Measurements from ENCODE around the gene CHDH. TPM values are rescaled to one million over a fixed set of nuclear protein-coding genes. Genes with fewer than 3 reads are reported as not detected.

CHDH gene
- total and polyA plus RNA-seq, 4 donors: 0.56 to 3.7 (median 0.86) TPM

DNA sequence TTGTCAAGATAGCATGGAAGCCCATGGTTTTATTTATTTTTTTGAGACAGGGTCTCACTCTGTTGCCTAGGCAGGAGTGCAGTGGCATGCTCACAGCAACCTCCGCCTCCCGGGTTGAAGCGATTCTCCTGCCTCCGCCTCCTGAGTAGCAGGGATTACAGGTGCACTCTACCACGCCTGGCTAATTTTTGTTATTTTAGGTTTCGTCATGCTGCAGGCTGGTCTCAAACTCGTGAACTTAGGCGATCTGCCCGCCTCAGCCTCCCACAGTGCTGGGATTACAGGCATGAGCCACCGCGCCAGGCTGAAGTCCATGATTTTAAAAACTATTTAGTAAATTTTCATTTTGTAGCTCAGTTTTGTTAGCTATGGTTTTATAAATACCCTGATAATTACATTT is 38.4 kb upstream of the CHDH start:
- 93 to 95% methylated on average over 11 of the region's 11 CpGs for WGBS, 2 donors
- no peaks in the 10 kb centered on the region for H3K27me3 ChIP-seq (ENCODE audit: control insufficient read depth in 1 of 2, insufficient read depth in 2 of 2, low read length in 1 of 2)
- no peak for ATAC-seq (ENCODE audit: low FRiP score)
- intact Hi-C loops (cut with DNase I): loop anchor here in 1 of 2 donors (10.0 kb wide), 1 partner anchor 540 kb away; the partner anchor contains the start of gene DCP1A
- no peak overlapping the region for H3K4me3 ChIP-seq (ENCODE audit: low read length in 2 of 2)
- H3K27ac ChIP-seq (ENCODE audit: low read depth in 1 of 2, low read length in 2 of 2): no peak overlapping the region
- H3K9me3 ChIP-seq (ENCODE audit: control insufficient read depth, low read length): no peaks in the 10 kb centered on the region
- DNase-seq: no peak
- H3K36me3 ChIP-seq (ENCODE audit: control insufficient read depth in 1 of 2, insufficient read depth in 2 of 2, low read length in 1 of 2): no peaks in the 10 kb centered on the region
- no peaks in the 10 kb centered on the region for H3K4me1 ChIP-seq (ENCODE audit: control insufficient read depth in 1 of 2, insufficient read depth in 2 of 2, low read length in 2 of 2)

DNA sequence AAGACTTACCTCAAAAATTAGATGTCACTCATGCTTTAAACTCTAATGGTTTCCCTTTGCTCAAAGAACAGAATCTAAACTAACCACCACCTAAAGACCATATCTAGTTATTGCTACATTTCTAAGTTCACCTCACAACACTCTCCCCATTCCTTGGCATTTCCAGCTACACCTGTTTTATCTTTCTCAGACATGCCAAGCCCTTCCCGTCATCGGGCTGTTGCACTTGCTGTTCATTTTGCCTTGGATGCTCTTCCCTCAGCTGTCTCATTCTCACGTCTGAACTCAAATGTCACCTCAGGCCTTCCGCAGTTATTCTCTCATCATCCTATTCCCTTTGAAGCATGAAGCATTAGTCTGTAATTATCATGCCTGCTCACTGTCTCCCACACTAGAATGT is 36.8 kb upstream of the CHDH start:
- intact Hi-C loops (cut with DNase I): loop anchor here in 1 of 2 donors (10.0 kb wide), 1 partner anchor 538 kb away; the partner anchor contains the start of gene DCP1A
- H3K9me3 ChIP-seq (ENCODE audit: control insufficient read depth, low read length): no peaks in the 10 kb centered on the region
- no peaks in the 10 kb centered on the region for H3K4me1 ChIP-seq (ENCODE audit: control insufficient read depth in 1 of 2, insufficient read depth in 2 of 2, low read length in 2 of 2)
- no peaks in the 10 kb centered on the region for H3K36me3 ChIP-seq (ENCODE audit: control insufficient read depth in 1 of 2, insufficient read depth in 2 of 2, low read length in 1 of 2)
- H3K27ac ChIP-seq (ENCODE audit: low read depth in 1 of 2, low read length in 2 of 2): no peak overlapping the region
- no peak for DNase-seq
- no peak overlapping the region for H3K4me3 ChIP-seq (ENCODE audit: low read length in 2 of 2)
- WGBS, 2 donors: 85 to 87% methylated on average over 4 of the region's 4 CpGs
- no peak for ATAC-seq (ENCODE audit: low FRiP score)
- H3K27me3 ChIP-seq (ENCODE audit: control insufficient read depth in 1 of 2, insufficient read depth in 2 of 2, low read length in 1 of 2): no peaks in the 10 kb centered on the region

DNA sequence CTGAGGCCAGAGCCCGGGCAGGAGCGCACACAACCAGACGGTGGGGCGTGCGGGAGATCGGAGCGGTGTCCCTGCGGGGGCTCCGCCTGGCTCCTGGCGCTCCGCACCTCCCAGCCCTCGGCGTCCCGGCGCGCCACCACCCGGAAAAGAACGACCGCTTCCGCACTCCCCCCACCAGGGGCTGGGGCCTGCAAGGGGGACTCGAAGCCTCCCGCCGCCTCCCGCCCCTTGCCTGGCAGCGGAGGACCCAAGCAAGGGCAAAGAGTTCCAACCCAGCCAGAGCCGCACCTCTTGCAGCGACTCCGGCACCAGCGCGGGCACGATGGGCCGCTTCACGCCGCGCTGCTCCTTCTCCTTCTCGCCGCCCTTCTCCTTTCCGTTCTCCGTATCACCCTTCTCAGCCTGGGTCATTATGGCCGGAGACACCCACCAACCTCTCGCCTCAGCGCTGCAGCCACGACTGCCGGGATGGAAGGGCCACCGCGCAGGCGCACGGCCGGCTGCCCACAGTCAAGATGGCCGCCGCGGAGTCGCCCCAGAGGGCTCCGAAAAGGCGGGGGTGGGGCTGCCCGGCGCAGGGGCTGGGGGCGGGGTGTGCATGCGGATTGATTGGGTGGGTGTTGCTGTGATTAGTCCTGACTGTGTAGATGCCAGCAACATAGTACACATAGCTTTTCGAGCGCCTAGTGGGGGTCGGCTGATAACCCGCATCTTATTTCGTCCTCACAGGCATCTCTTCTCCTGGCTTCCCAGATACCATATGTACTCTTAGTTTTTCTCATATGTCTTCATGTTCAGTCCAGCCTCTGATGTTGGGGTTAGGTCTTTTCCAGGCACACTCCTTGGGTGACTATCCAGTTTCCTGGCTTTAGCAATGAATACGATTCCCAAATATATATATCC is 35.7 kb upstream of the CHDH start, which contains the start of gene ACTR8:
TSS of gene ACTR8 (minus strand) at position 462 of the 903 bp plus-strand sequence. CDS start at position 411, 51 bp downstream.
- Histone ChIP-seq H3K27me3 (ENCODE audit: control insufficient read depth in 1 of 2, insufficient read depth in 2 of 2, low read length in 1 of 2) (no peaks in the 10 kb centered on the region), H3K36me3 (ENCODE audit: control insufficient read depth in 1 of 2, insufficient read depth in 2 of 2, low read length in 1 of 2) (peaks cover 0 to 2% of the 10 kb centered on the region in 2 donors), H3K4me1 (ENCODE audit: control insufficient read depth in 1 of 2, insufficient read depth in 2 of 2, low read length in 2 of 2) (no peaks in the 10 kb centered on the region), H3K4me3 (ENCODE audit: low read length in 2 of 2) (peak within 1 kb of the TSS; percentile 67 to 95), H3K27ac (ENCODE audit: low read depth in 1 of 2, low read length in 2 of 2) (peak within 1 kb of the TSS in 1 of 2 donors; percentile 77), H3K9me3 (ENCODE audit: control insufficient read depth, low read length) (no peaks in the 10 kb centered on the region)
- 1% methylated on average over 62 to 65 of the region's 65 CpGs for WGBS, 2 donors
- intact Hi-C loops (cut with DNase I): loop anchor here in 1 of 2 donors (10.0 kb wide), 1 partner anchor 537 kb away; the partner anchor contains the start of gene DCP1A
- ATAC-seq (ENCODE audit: low FRiP score) (peak; percentile 99), DNase-seq (peak; percentile 90 to 95)

DNA sequence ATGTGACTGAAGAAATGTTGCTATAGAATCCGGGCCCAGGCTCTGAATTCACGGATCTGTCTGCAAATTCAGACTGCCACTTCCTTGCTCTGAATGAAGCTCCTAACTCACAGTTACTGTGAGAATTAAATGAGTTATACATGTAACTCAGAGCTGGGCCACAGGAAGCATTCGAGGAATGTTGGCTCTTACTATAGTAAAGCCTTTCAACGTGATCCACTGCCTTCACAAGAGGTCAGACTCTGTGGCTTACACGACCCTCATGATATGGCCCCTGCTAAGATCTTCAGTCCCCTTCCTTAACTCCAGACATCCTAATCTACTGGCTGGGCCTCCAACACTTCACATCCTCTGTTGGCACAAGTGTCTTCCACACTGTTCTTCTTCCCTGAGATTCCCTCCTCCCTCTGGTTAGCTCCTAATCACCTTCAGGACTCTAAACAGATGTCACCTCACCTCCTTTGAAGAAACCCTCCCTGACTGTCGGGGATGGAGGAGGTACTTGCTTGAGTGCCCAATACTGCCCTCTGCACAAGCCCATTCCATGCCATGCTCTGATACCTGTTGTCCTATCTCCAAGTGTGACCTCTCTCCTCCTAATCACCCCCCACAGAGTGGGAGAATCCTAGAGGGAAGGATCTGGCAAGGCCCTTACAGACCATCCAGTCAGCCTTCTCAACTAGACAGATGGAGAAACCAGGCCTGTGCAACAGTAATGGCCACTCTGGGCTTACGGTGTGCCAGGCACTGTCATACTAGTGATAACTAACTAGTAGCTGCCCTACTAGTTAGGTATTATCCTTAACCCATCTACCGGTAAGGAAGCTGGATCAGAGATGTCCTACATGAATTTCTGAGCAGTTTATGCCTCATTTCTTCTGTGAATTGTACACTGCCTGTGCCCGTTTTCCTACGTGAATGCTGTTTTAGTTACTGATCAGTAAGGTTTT is 34.5 kb upstream of the CHDH start:
- no peaks in the 10 kb centered on the region for H3K4me1 ChIP-seq (ENCODE audit: control insufficient read depth in 1 of 2, insufficient read depth in 2 of 2, low read length in 2 of 2)
- no peak for ATAC-seq (ENCODE audit: low FRiP score)
- peaks cover 2 to 3% of the 10 kb centered on the region in 2 donors for H3K36me3 ChIP-seq (ENCODE audit: control insufficient read depth in 1 of 2, insufficient read depth in 2 of 2, low read length in 1 of 2)
- no peaks in the 10 kb centered on the region for H3K9me3 ChIP-seq (ENCODE audit: control insufficient read depth, low read length)
- DNase-seq: no peak
- H3K27ac ChIP-seq (ENCODE audit: low read depth in 1 of 2, low read length in 2 of 2): no peak overlapping the region
- intact Hi-C loops (cut with DNase I): loop anchor here in 1 of 2 donors (10.0 kb wide), 1 partner anchor 536 kb away; the partner anchor contains the start of gene DCP1A
- no peaks in the 10 kb centered on the region for H3K27me3 ChIP-seq (ENCODE audit: control insufficient read depth in 1 of 2, insufficient read depth in 2 of 2, low read length in 1 of 2)
- WGBS, 2 donors: 43 to 48% methylated on average over 10 of the region's 10 CpGs
- H3K4me3 ChIP-seq (ENCODE audit: low read length in 2 of 2): peak overlapping the region; percentile 67 to 95

DNA sequence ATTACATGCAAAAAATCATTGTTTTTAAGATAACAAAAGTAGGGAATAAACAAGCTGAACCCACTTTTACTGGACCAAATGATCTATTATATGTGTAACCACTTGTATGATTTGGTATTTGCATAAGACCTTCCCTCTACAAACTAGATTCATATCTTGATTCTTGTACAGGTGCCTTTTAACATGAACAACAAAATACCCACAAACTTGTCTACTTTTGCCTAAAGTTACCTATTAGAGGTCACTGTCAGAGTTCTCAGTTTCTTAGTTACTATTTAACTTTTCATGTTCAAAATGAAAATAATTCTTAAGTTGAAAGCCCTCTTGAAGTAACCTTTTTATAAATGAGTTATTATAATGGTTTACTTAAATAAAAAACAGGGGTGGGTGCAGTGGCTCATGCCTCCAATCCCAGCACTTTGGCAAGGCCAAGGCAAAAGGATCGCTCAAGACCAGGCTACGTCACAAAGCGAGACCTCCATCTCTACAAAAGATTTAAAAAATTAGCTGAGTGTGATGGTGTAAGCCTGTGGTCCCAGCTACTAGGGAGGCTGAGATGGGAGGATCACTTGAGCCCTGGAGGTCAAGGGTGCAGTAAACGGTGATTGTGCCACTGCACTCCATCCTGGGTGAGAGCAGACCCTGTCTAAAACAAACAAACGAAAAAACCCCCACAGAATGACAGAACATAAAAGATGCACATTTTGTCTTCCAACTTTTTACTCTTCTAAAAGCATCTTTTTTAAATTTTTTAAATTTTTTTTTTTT is 19.7 kb upstream of the CHDH start:
- peaks cover 5 to 24% of the 10 kb centered on the region in 2 donors for H3K36me3 ChIP-seq (ENCODE audit: control insufficient read depth in 1 of 2, insufficient read depth in 2 of 2, low read length in 1 of 2)
- H3K4me3 ChIP-seq (ENCODE audit: low read length in 2 of 2): no peak overlapping the region
- 95% methylated on average over 5 of the region's 5 CpGs for WGBS, 2 donors
- no peaks in the 10 kb centered on the region for H3K4me1 ChIP-seq (ENCODE audit: control insufficient read depth in 1 of 2, insufficient read depth in 2 of 2, low read length in 2 of 2)
- ATAC-seq (ENCODE audit: low FRiP score) (no peak), DNase-seq (no peak)
- H3K27me3 ChIP-seq (ENCODE audit: control insufficient read depth in 1 of 2, insufficient read depth in 2 of 2, low read length in 1 of 2): no peaks in the 10 kb centered on the region
- no peak overlapping the region for H3K27ac ChIP-seq (ENCODE audit: low read depth in 1 of 2, low read length in 2 of 2)
- no peaks in the 10 kb centered on the region for H3K9me3 ChIP-seq (ENCODE audit: control insufficient read depth, low read length)
- intact Hi-C loops (cut with DNase I): no loop called here

DNA sequence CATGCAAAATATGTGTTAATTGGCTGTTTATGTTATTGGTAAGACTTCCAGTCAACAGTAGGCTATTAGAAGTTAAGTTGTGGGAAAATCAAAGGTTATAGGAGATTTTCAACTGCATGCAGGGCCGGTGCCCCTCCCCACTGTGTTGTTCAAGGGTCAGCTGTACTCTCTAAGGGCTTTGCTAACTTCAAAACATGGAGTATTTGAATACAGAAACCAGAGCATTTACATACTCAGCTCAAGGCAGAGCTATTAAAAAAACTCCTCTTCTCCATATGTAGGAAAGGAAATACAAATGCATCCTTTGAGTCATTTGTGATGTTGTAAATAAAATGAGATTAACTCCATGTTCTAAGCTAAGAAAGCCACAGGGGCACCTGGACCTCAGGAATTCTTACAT is 16.9 kb upstream of the CHDH start:
- peaks cover 5 to 15% of the 10 kb centered on the region in 2 donors for H3K36me3 ChIP-seq (ENCODE audit: control insufficient read depth in 1 of 2, insufficient read depth in 2 of 2, low read length in 1 of 2)
- no peak for ATAC-seq (ENCODE audit: low FRiP score)
- no peak for DNase-seq

DNA sequence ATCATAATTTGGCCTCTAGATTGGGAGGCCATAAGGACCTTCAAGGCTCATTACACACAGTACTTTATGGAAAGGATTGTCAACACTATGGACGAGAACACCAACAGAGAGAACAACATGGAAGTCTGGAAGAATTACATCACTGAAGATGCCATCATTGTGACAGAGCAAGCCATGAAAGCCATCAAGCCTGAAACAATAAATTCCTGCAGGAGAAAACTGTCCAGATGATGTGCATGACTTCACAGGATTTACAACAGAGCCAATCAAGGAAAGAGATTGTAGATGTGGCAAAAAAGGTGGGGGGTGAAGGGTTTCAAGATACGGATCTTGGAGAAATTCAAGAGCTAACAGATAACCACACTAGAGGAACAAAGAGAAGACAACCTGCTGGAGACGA is 16.0 kb upstream of the CHDH start:
- no peaks in the 10 kb centered on the region for H3K9me3 ChIP-seq (ENCODE audit: control insufficient read depth, low read length)
- ATAC-seq (ENCODE audit: low FRiP score) (no peak), DNase-seq (no peak)
- 94 to 95% methylated on average over 3 of the region's 3 CpGs for WGBS, 2 donors
- no peak overlapping the region for H3K4me3 ChIP-seq (ENCODE audit: low read length in 2 of 2)
- H3K27me3 ChIP-seq (ENCODE audit: control insufficient read depth in 1 of 2, insufficient read depth in 2 of 2, low read length in 1 of 2): no peaks in the 10 kb centered on the region
- intact Hi-C loops (cut with DNase I): no loop called here
- H3K4me1 ChIP-seq (ENCODE audit: control insufficient read depth in 1 of 2, insufficient read depth in 2 of 2, low read length in 2 of 2): no peaks in the 10 kb centered on the region
- H3K27ac ChIP-seq (ENCODE audit: low read depth in 1 of 2, low read length in 2 of 2): no peak overlapping the region
- peaks cover 5 to 11% of the 10 kb centered on the region in 2 donors for H3K36me3 ChIP-seq (ENCODE audit: control insufficient read depth in 1 of 2, insufficient read depth in 2 of 2, low read length in 1 of 2)

More for the DNA sequence above, 16.9 kb upstream of the CHDH start:
- 90 to 93% methylated on average over 1 of the region's 1 CpG for WGBS, 2 donors
- no peak overlapping the region for H3K27ac ChIP-seq (ENCODE audit: low read depth in 1 of 2, low read length in 2 of 2)
- no peaks in the 10 kb centered on the region for H3K27me3 ChIP-seq (ENCODE audit: control insufficient read depth in 1 of 2, insufficient read depth in 2 of 2, low read length in 1 of 2)
- intact Hi-C loops (cut with DNase I): no loop called here
- H3K4me1 ChIP-seq (ENCODE audit: control insufficient read depth in 1 of 2, insufficient read depth in 2 of 2, low read length in 2 of 2): no peaks in the 10 kb centered on the region
- no peaks in the 10 kb centered on the region for H3K9me3 ChIP-seq (ENCODE audit: control insufficient read depth, low read length)
- H3K4me3 ChIP-seq (ENCODE audit: low read length in 2 of 2): no peak overlapping the region

DNA sequence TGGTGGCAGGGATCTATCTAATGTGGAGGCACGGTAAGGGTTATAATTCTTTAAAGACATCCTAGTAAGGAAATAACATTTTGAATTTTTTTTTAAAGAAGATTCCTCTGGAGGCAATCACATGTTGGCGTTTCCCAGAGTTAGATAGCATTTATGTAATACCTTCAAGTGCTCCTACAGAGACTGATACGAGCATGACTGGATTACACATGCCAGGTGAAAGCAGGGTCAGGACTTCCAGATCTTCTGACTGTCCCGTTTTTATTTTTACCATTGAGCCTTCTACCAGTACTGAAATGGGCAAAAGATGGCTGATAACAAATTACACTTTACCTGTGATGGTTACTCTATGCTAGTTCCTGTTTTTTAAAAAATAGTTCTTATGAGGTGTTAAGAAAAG is 14.0 kb upstream of the CHDH start:
- Histone ChIP-seq H3K9me3 (ENCODE audit: control insufficient read depth, low read length) (no peaks in the 10 kb centered on the region), H3K4me1 (ENCODE audit: control insufficient read depth in 1 of 2, insufficient read depth in 2 of 2, low read length in 2 of 2) (no peaks in the 10 kb centered on the region), H3K27ac (ENCODE audit: low read depth in 1 of 2, low read length in 2 of 2) (no peak overlapping the region), H3K36me3 (ENCODE audit: control insufficient read depth in 1 of 2, insufficient read depth in 2 of 2, low read length in 1 of 2) (peaks cover 5 to 11% of the 10 kb centered on the region in 2 donors), H3K27me3 (ENCODE audit: control insufficient read depth in 1 of 2, insufficient read depth in 2 of 2, low read length in 1 of 2) (no peaks in the 10 kb centered on the region), H3K4me3 (ENCODE audit: low read length in 2 of 2) (no peak overlapping the region)
- no peak for ATAC-seq (ENCODE audit: low FRiP score)
- intact Hi-C loops (cut with DNase I): no loop called here
- WGBS, 2 donors: 87 to 88% methylated on average over 4 of the region's 4 CpGs
- no peak for DNase-seq

Measured in aorta (tissue), 5 donors.